Measurements from ENCODE around the gene CASP2. TPM values are rescaled to one million over a fixed set of nuclear protein-coding genes. Genes with fewer than 3 reads are reported as not detected.
A peak's percentile ranks its signal among the peaks of the same experiment; 100 is the strongest.

The CASP2 gene
- total RNA-seq, 6 donors from 2014 or later = 9.1 to 34.8 (median 24.3) TPM

- H3K4me3 ChIP-seq = no peak overlapping the region
- H3K27ac ChIP-seq = peak overlapping the region; percentile 54 to 80 (median 68)
- 39 to 54% methylated on average over 8 of the region's 8 CpGs for WGBS, 2 donors
Measured at GRCh38 chr7:143300959-143301935, 13.1 kb downstream of the CASP2 start.

GRCh38 chr7:143303733-143304132 is 15.6 kb downstream of the CASP2 start:
- H3K36me3 ChIP-seq = peaks cover 10 to 91% (median 56%) of the 10 kb centered on the region in 4 donors

More at GRCh38 chr7:143300959-143301935, 13.1 kb downstream of the CASP2 start:
- Histone ChIP-seq H3K4me1 (peaks cover 10 to 32% (median 19%) of the 10 kb centered on the region in 4 donors), H3K27me3 (no peaks in the 10 kb centered on the region), H3K36me3 (peaks cover 9 to 97% (median 58%) of the 10 kb centered on the region in 4 donors), H3K9me3 (no peaks in the 10 kb centered on the region)
- DNase-seq (peak in 1 of 2 donors; percentile 65), ATAC-seq (ENCODE audit: low FRiP score in 2 of 2) (peak; percentile 73 to 92)
- TF ChIP-seq POLR2AphosphoS5 (IDR thresholded peaks at IDR 0.05) (peak in 1 of 2 donors; percentile 48), EP300 (IDR thresholded peaks at IDR 0.05) (peak in 2 of 4 donors; percentile 50 to 54), CTCF (IDR thresholded peaks at IDR 0.05) (no peak), POLR2A (IDR thresholded peaks at IDR 0.05) (no peak)

GRCh38 chr7:143304938-143305337 is 16.8 kb downstream of the CASP2 start:
- peaks cover 10 to 85% (median 52%) of the 10 kb centered on the region in 4 donors for H3K36me3 ChIP-seq
- H3K27ac ChIP-seq = no peak overlapping the region
- no peak for ATAC-seq (ENCODE audit: low FRiP score in 2 of 2)
- no peak overlapping the region for H3K4me3 ChIP-seq
- H3K27me3 ChIP-seq = no peaks in the 10 kb centered on the region
- TF ChIP-seq POLR2AphosphoS5 (IDR thresholded peaks at IDR 0.05) (no peak), CTCF (IDR thresholded peaks at IDR 0.05) (no peak), EP300 (IDR thresholded peaks at IDR 0.05) (no peak), POLR2A (IDR thresholded peaks at IDR 0.05) (no peak)
- 89 to 100% methylated on average over 6 of the region's 6 CpGs for WGBS, 2 donors
- peaks cover 8 to 27% (median 15%) of the 10 kb centered on the region in 4 donors for H3K4me1 ChIP-seq
- H3K9me3 ChIP-seq = no peaks in the 10 kb centered on the region
- no peak for DNase-seq

More at GRCh38 chr7:143303733-143304132, 15.6 kb downstream of the CASP2 start:
- Histone ChIP-seq H3K9me3 (no peaks in the 10 kb centered on the region), H3K4me1 (peaks cover 8 to 27% (median 19%) of the 10 kb centered on the region in 4 donors), H3K4me3 (no peak overlapping the region), H3K27me3 (no peaks in the 10 kb centered on the region), H3K27ac (no peak overlapping the region)
- DNase-seq (no peak), ATAC-seq (ENCODE audit: low FRiP score in 2 of 2) (no peak)
- WGBS, 2 donors = 94 to 95% methylated on average over 10 of the region's 10 CpGs
- no peak for TF ChIP-seq POLR2A (IDR thresholded peaks at IDR 0.05)

- H3K27ac ChIP-seq = no peak overlapping the region
- ATAC-seq (ENCODE audit: low FRiP score in 2 of 2) (peak; percentile 70 to 76), DNase-seq (peak in 1 of 2 donors; percentile 72)
- H3K9me3 ChIP-seq = no peaks in the 10 kb centered on the region
- no peaks in the 10 kb centered on the region for H3K27me3 ChIP-seq
- TF ChIP-seq POLR2A (IDR thresholded peaks at IDR 0.05) (no peak), CTCF (IDR thresholded peaks at IDR 0.05) (peak; percentile 52 to 79 (median 72))
- 60 to 61% methylated on average over 10 of the region's 10 CpGs for WGBS, 2 donors
- H3K36me3 ChIP-seq = peaks cover 10 to 79% (median 46%) of the 10 kb centered on the region in 4 donors
- no peak overlapping the region for H3K4me3 ChIP-seq
- H3K4me1 ChIP-seq = peaks cover 5 to 22% (median 10%) of the 10 kb centered on the region in 4 donors
Measured at GRCh38 chr7:143305423-143306070, 17.4 kb downstream of the CASP2 start.

- TF ChIP-seq POLR2AphosphoS5 (IDR thresholded peaks at IDR 0.05) = no peak
- no peak for TF ChIP-seq EP300 (IDR thresholded peaks at IDR 0.05)
- TF ChIP-seq POLR2A (IDR thresholded peaks at IDR 0.05) = no peak
- TF ChIP-seq CTCF (IDR thresholded peaks at IDR 0.05) = no peak
- no peak overlapping the region for H3K27ac ChIP-seq
- DNase-seq = no peak
- H3K9me3 ChIP-seq = no peaks in the 10 kb centered on the region
- ATAC-seq (ENCODE audit: low FRiP score in 2 of 2) = no peak
- WGBS, 2 donors = 95 to 98% methylated on average over 2 of the region's 2 CpGs
- peaks cover 10 to 48% (median 33%) of the 10 kb centered on the region in 4 donors for H3K36me3 ChIP-seq
- peaks cover 0 to 6% (median 0%) of the 10 kb centered on the region in 4 donors for H3K4me1 ChIP-seq
- no peak overlapping the region for H3K4me3 ChIP-seq
- no peaks in the 10 kb centered on the region for H3K27me3 ChIP-seq
Measured at GRCh38 chr7:143308632-143309031, 20.5 kb downstream of the CASP2 start.
